A549 (cell line): ENCODE results near the gene MAGI2. TPM values are rescaled to one million over a fixed set of nuclear protein-coding genes. Genes with fewer than 3 reads are reported as not detected.
"Not testable (repeated sequence)": the region's sequence is repeated elsewhere in the genome, so short reads cannot be mapped to it uniquely, and the experiment has no call there.

Experiments
- ATAC-seq, 2 experiments: fragments of 200-7000 bp in 1 of 2; fragments of >200 bp in 1 of 2; cut with Nextera tagmentation in 1 of 2; cut with Tn5 transposase in 1 of 2; 3 replicates each; pipeline versions ENCODE4 v1.8.0 to v1.9.1; 2018 to 2020; ENCODE audit warnings: mild to moderate bottlenecking in 1 of 2, moderate library complexity in 1 of 2
- CTCF ChIA-PET: fragments of 300-600 bp; sonication (Branson Sonifier 250); formaldehyde crosslinking; extraction: SDS; loops from one replicate; lab custom pipeline; 2021; ENCODE audit warnings: antibody characterized with exemption, inconsistent platforms; lab: Yijun Ruan, JAX
- POLR2A ChIA-PET: fragments of 350-600 bp; formaldehyde crosslinking; extraction: SDS; loops from one replicate; lab custom pipeline; 2021; ENCODE audit warnings: antibody characterized with exemption, inconsistent platforms; lab: Yijun Ruan, JAX
- DNase-seq, 2 experiments: peaks; one replicate each; pipeline versions ENCODE4 v3.0.0 to v3.0.0-alpha.2; 2011 to 2016; ENCODE audit warnings: low read depth in 1 of 2, low spot score in 1 of 2
- FAIRE-seq: peaks from 2 replicates; lab custom pipeline; 2011; peaks lifted over from hg19 to GRCh38; lab: Jason Lieb, UNC
- H3K27ac ChIP-seq, 2 experiments: fragments of >200 bp; sonication (Bioruptor Twin); formaldehyde crosslinking; 3 replicates each; pipeline ENCODE4 v1.5.1; 2016 to 2017
- H3K4me1 ChIP-seq: fragments of >200 bp; sonication (Bioruptor Twin); formaldehyde crosslinking; 3 replicates; pipeline ENCODE4 v1.6.1; 2016
- H3K4me2 ChIP-seq: fragments of >200 bp; sonication (Bioruptor Twin); formaldehyde crosslinking; 3 replicates; pipeline ENCODE4 v1.6.1; 2016
- H3K4me3 ChIP-seq: fragments of >200 bp; sonication (Bioruptor Twin); formaldehyde crosslinking; 3 replicates; pipeline ENCODE4 v1.5.1; 2016
- H3K9me3 ChIP-seq: fragments of >200 bp; sonication (Bioruptor Twin); formaldehyde crosslinking; 3 replicates; pipeline ENCODE4 v1.6.1; 2016
- BHLHE40 ChIP-seq: IDR thresholded peaks from 2 replicates; pipeline ENCODE4 v1.6.1; 2012; ENCODE audit warnings: low read depth, low read length, inconsistent platforms
- CBX8 ChIP-seq: fragments of 200-600 bp; sonication (generic); IDR thresholded peaks from 2 replicates; pipeline ENCODE4 v1.6.1; 2016
- CHD4 ChIP-seq: fragments of 200-600 bp; sonication (generic); IDR thresholded peaks from 2 replicates; pipeline ENCODE4 v1.6.1; 2016; ENCODE audit warnings: antibody characterized with exemption, mild to moderate bottlenecking, borderline replicate concordance
- CTCF ChIP-seq: fragments of >200 bp; sonication (Bioruptor Twin); formaldehyde crosslinking; IDR thresholded peaks from 3 replicates; pipeline ENCODE4 v1.5.1; 2016
- E2F6 ChIP-seq: IDR thresholded peaks from 2 replicates; pipeline ENCODE4 v1.6.1; 2012; ENCODE audit warnings: low read depth, borderline replicate concordance
- EHF ChIP-seq: fragments of 250-450 bp; sonication (Bioruptor Pico); IDR thresholded peaks from 2 replicates; pipeline ENCODE4 v1.5.0; 2020; ENCODE audit warnings: mild to moderate bottlenecking
- EP300 ChIP-seq, 2 experiments: fragments of >200 bp; sonication (Bioruptor Twin); formaldehyde crosslinking; IDR thresholded peaks; 2 replicates in 1 of 2; 3 replicates in 1 of 2; pipeline ENCODE4 v1.6.1; 2016 to 2017
- GATA3 ChIP-seq: IDR thresholded peaks from 2 replicates; pipeline ENCODE4 v1.6.1; 2012; ENCODE audit warnings: borderline replicate concordance
- HES2 ChIP-seq: fragments of >200 bp; sonication (Bioruptor Twin); formaldehyde crosslinking; IDR thresholded peaks from 2 replicates; pipeline ENCODE4 v1.6.1; 2016
- HOXB13 ChIP-seq: fragments of 250-450 bp; sonication (Bioruptor Pico); IDR thresholded peaks from 2 replicates; pipeline ENCODE4 v1.5.0; 2020; ENCODE audit warnings: low read depth, mild to moderate bottlenecking, moderate library complexity
- HOXB5 ChIP-seq: fragments of 250-450 bp; sonication (Bioruptor Pico); IDR thresholded peaks from 2 replicates; pipeline ENCODE4 v1.5.0; 2020; ENCODE audit warnings: mild to moderate bottlenecking, moderate library complexity
- JUN ChIP-seq, 2 experiments: fragments of >200 bp; sonication (Bioruptor Twin); formaldehyde crosslinking; IDR thresholded peaks; 2 replicates in 1 of 2; 3 replicates in 1 of 2; pipeline ENCODE4 v1.6.1; 2016 to 2017
- MAFK ChIP-seq: fragments of 450-650 bp; IDR thresholded peaks from 2 replicates; pipeline ENCODE4 v1.6.1; 2014; ENCODE audit not compliant: partially characterized antibody
- NPAS2 ChIP-seq: fragments of 250-450 bp; sonication (Bioruptor Pico); IDR thresholded peaks from 2 replicates; pipeline ENCODE4 v1.8.0; 2022; ENCODE audit warnings: mild to moderate bottlenecking, moderate library complexity, borderline replicate concordance
- PBX3 ChIP-seq: IDR thresholded peaks from 2 replicates; pipeline ENCODE4 v1.6.1; 2012
- PHF8 ChIP-seq: fragments of 200-600 bp; sonication (generic); IDR thresholded peaks from 2 replicates; pipeline ENCODE4 v1.6.1; 2016; ENCODE audit warnings: low read depth, mild to moderate bottlenecking, antibody characterized with exemption, moderate library complexity, borderline replicate concordance
- POLR2AphosphoS2 ChIP-seq: conservative IDR thresholded peaks from 2 replicates; pipeline ENCODE4 v1.6.1; 2012; ENCODE audit warnings: low read length, improper control_type of control experiment, inconsistent platforms
- TFCP2L1 ChIP-seq: fragments of 250-450 bp; sonication (Bioruptor Pico); IDR thresholded peaks from 2 replicates; pipeline ENCODE4 v1.5.0; 2021; ENCODE audit warnings: mild to moderate bottlenecking
- USF2 ChIP-seq: fragments of 450-650 bp; IDR thresholded peaks from 2 replicates; pipeline ENCODE4 v1.6.1; 2014; ENCODE audit warnings: antibody characterized with exemption
- ZC3H11A ChIP-seq: fragments of 450-650 bp; IDR thresholded peaks from 2 replicates; pipeline ENCODE4 v1.6.1; 2014; ENCODE audit warnings: antibody characterized with exemption, mild to moderate bottlenecking
- WGBS: methylation state at CpG from one replicate; pipeline ENCODE4 v1.1.6; 2017; ENCODE audit errors: missing lambda C conversion rate; 5-methylcytosine and 5-hydroxymethylcytosine counted together
- polyA plus RNA-seq, 4 experiments: library from polyadenylated mRNA; depleted of rRNA in 3 of 4; stranded (reverse); fragments of >200 nt; fragmentation: RNase III in 1 of 4; extraction: RNeasy Plus Mini Kit Qiagen cat#74134 plus additional on column Dnase treatment in 1 of 4; gene quantifications; 2 replicates in 3 of 4; 3 replicates in 1 of 4; pipeline ENCODE4 v1.2.3, GENCODE V29; 2011 to 2017

The MAGI2 gene
- polyA plus RNA-seq, 2 of the 4 experiments (the other 2 are of a cell fraction) = 0.48 to 0.81 TPM

GRCh38 chr7:78253850-78254725 lies 1199.4 kb downstream of the MAGI2 start:
- DNase-seq (no peak), ATAC-seq (no peak), FAIRE-seq (no peak)
- WGBS = 5% methylated on average over 4 of the region's 4 CpGs
- CTCF ChIA-PET = no interaction called here
- Histone ChIP-seq H3K4me1 (no peaks in the 10 kb centered on the region), H3K4me3 (no peak overlapping the region), H3K4me2 (no peak overlapping the region), H3K9me3 (no peaks in the 10 kb centered on the region), H3K27ac (no peak overlapping the region)
- TF ChIP-seq MAFK = peak; percentile 40
- TF ChIP-seq E2F6 = no peak
- POLR2A ChIA-PET = no interaction called here

- 50% methylated on average over 4 of the region's 4 CpGs for WGBS
- TF ChIP-seq MAFK = peak; percentile 26
- TF ChIP-seq HES2 = no peak
- TF ChIP-seq, all 56 proteins: peak for 1
- no peaks in the 10 kb centered on the region for H3K9me3 ChIP-seq
- no peak overlapping the region for H3K4me3 ChIP-seq
- H3K4me2 ChIP-seq = no peak overlapping the region
- ATAC-seq = no peak
- no peaks in the 10 kb centered on the region for H3K4me1 ChIP-seq
- FAIRE-seq = no peak
- no peak for DNase-seq
- CTCF ChIA-PET = interaction anchor here (1.0 kb wide), 1 partner anchor 228 kb away, joined by 3 read pairs; no protein-coding TSS in a partner anchor
- POLR2A ChIA-PET = no interaction called here
- H3K27ac ChIP-seq = no peak overlapping the region
Measured at GRCh38 chr7:78248867-78249266, 1204.6 kb downstream of the MAGI2 start.

GRCh38 chr7:78247910-78248689 lies 1205.4 kb downstream of the MAGI2 start:
- no peak for DNase-seq
- no peak overlapping the region for H3K4me2 ChIP-seq
- ATAC-seq = no peak
- ChIA-PET POLR2A (no interaction called here), CTCF (interaction anchor here (1.0 kb wide), 1 partner anchor 227 kb away, joined by 3 read pairs; no protein-coding TSS in a partner anchor)
- no peak for FAIRE-seq
- no peaks in the 10 kb centered on the region for H3K4me1 ChIP-seq
- H3K9me3 ChIP-seq = no peaks in the 10 kb centered on the region
- no peak overlapping the region for H3K27ac ChIP-seq
- no peak overlapping the region for H3K4me3 ChIP-seq
- TF ChIP-seq E2F6 (no peak), PBX3 (no peak), HOXB13 (no peak), EP300 (IDR thresholded peaks at IDR 0.05) (no peak), CTCF (no peak), USF2 (no peak), PHF8 (no peak), CHD4 (no peak), EHF (no peak), TFCP2L1 (CRISPR knock-in tag) (no peak), POLR2AphosphoS2 (no peak), GATA3 (no peak), NPAS2 (CRISPR knock-in tag) (no peak), BHLHE40 (no peak), HOXB5 (CRISPR knock-in tag) (no peak), CBX8 (no peak), ZC3H11A (no peak), JUN (IDR thresholded peaks at IDR 0.05) (no peak)

- H3K4me2 ChIP-seq, CTCF ChIA-PET, DNase-seq, POLR2A ChIA-PET, H3K9me3 ChIP-seq, H3K27ac ChIP-seq, FAIRE-seq, ATAC-seq, H3K4me3 ChIP-seq, H3K4me1 ChIP-seq: not testable (repeated sequence)
- WGBS = 7% methylated on average over 1 of the region's 1 CpG
Measured at GRCh38 chr7:78240179-78240578, 1213.3 kb downstream of the MAGI2 start.
